H1 (cell line): Measurements from ENCODE around the gene SEMA5B. TPM values are rescaled to one million over a fixed set of nuclear protein-coding genes. Genes with fewer than 3 reads are reported as not detected.

Experiments used
- CTCF ChIA-PET: fragments of 300-600 bp; sonication (Branson Sonifier 250); formaldehyde crosslinking; loops from one replicate; lab custom pipeline; 2021; ENCODE audit not compliant: partially characterized antibody; lab: Charles Lee
- POLR2A ChIA-PET: fragments of 300-600 bp; sonication (Branson Sonifier 250); formaldehyde crosslinking; loops from one replicate; lab custom pipeline; 2021; ENCODE audit warnings: inconsistent platforms; ENCODE audit not compliant: partially characterized antibody; lab: Charles Lee
- DNase-seq, 2 experiments: peaks; one replicate each; pipeline versions ENCODE4 v3.0.0 to v3.0.0-alpha.2; 2010 to 2022; ENCODE audit warnings: low spot score in 2 of 2, low read depth in 1 of 2, mixed read lengths in 1 of 2
- FAIRE-seq: peaks from 2 replicates; lab custom pipeline; 2011; peaks lifted over from hg19 to GRCh38; lab: Jason Lieb, UNC
- H2AFZ ChIP-seq: 2 replicates; pipeline ENCODE4 v1.8.1; 2012; ENCODE audit warnings: low read length, inconsistent platforms
- H2AK5ac ChIP-seq: 2 replicates; pipeline ENCODE4 v1.6.1; 2013; ENCODE audit warnings: low read depth, low read length
- H2BK120ac ChIP-seq: replicated peaks from 2 replicates; pipeline ENCODE3; 2013; ENCODE audit warnings: low read depth, low read length, inconsistent platforms
- H2BK12ac ChIP-seq: 2 replicates; pipeline ENCODE4 v1.6.1; 2013; ENCODE audit warnings: low read depth, low read length
- H2BK15ac ChIP-seq: 2 replicates; pipeline ENCODE4 v1.6.1; 2013; ENCODE audit warnings: low read length
- H2BK20ac ChIP-seq: 2 replicates; pipeline ENCODE4 v1.6.1; 2013; ENCODE audit warnings: low read length
- H2BK5ac ChIP-seq: 2 replicates; pipeline ENCODE4 v1.6.1; 2013; ENCODE audit warnings: low read depth, low read length
- H3K14ac ChIP-seq: 2 replicates; pipeline ENCODE4 v1.6.1; 2013; ENCODE audit warnings: inconsistent platforms; ENCODE audit not compliant: insufficient read length
- H3K18ac ChIP-seq: 2 replicates; pipeline ENCODE4 v1.6.1; 2013; ENCODE audit warnings: low read length; ENCODE audit errors: extremely low read depth
- H3K23ac ChIP-seq: 2 replicates; pipeline ENCODE4 v1.6.1; 2013; ENCODE audit warnings: inconsistent platforms; ENCODE audit not compliant: insufficient read length
- H3K23me2 ChIP-seq: 2 replicates; pipeline ENCODE4 v1.6.1; 2013; ENCODE audit warnings: low read depth, low read length
- H3K27ac ChIP-seq: 2 replicates; pipeline ENCODE4 v1.6.1; 2011; ENCODE audit warnings: low read depth, low read length, inconsistent platforms
- H3K27me3 ChIP-seq, 4 experiments: replicated peaks in 1 of 4; 1 replicate in 1 of 4; 2 replicates in 3 of 4; pipeline versions ENCODE4 v1.6.1 to v1.8.1; 2011 to 2013; ENCODE audit warnings: low read length in 3 of 4, mild to moderate bottlenecking in 3 of 4, inconsistent platforms in 2 of 4, mixed read lengths in 2 of 4, moderate library complexity in 1 of 4; ENCODE audit not compliant: control insufficient read depth in 3 of 4, insufficient read depth in 3 of 4; ENCODE audit errors: extremely low read depth in 1 of 4
- H3K36me3 ChIP-seq, 4 experiments: 2 replicates each; pipeline versions ENCODE4 v1.6.1 to v1.8.1; 2011 to 2013; ENCODE audit warnings: mild to moderate bottlenecking in 4 of 4, low read length in 3 of 4, moderate library complexity in 2 of 4, control low read depth in 1 of 4, inconsistent platforms in 1 of 4; ENCODE audit not compliant: insufficient read depth in 4 of 4, control insufficient read depth in 2 of 4
- H3K4ac ChIP-seq: replicated peaks from 2 replicates; pipeline ENCODE3; 2013; ENCODE audit warnings: low read length, low read depth, mixed read lengths, inconsistent platforms; ENCODE audit not compliant: insufficient read length
- H3K4me1 ChIP-seq, 4 experiments: replicated peaks in 1 of 4; 1 replicate in 1 of 4; 2 replicates in 3 of 4; pipeline versions ENCODE4 v1.6.1 to v1.8.1; 2011 to 2013; ENCODE audit warnings: low read length in 3 of 4, inconsistent platforms in 2 of 4, mixed read lengths in 1 of 4; ENCODE audit not compliant: insufficient read depth in 4 of 4, control insufficient read depth in 3 of 4
- H3K4me2 ChIP-seq, 2 experiments: 2 replicates each; pipeline versions ENCODE4 v1.6.1 to v1.8.1; 2011 to 2013; ENCODE audit warnings: low read depth in 2 of 2, low read length in 2 of 2, control low read depth in 1 of 2, inconsistent platforms in 1 of 2, mild to moderate bottlenecking in 1 of 2; ENCODE audit not compliant: insufficient read depth in 1 of 2
- H3K4me3 ChIP-seq, 4 experiments: fragments of 200-600, 300-600 bp in 1 of 4; sonication (generic), shearing (Covaris generic), sonication (Bioruptor Twin) in 1 of 4; 2 replicates each; pipeline versions ENCODE4 v1.5.1 to v1.8.1; 2011 to 2016; ENCODE audit warnings: low read length in 4 of 4, low read depth in 3 of 4, control low read depth in 2 of 4, inconsistent platforms in 2 of 4, mild to moderate bottlenecking in 2 of 4, mixed read lengths in 1 of 4, moderate library complexity in 1 of 4; ENCODE audit not compliant: insufficient read depth in 2 of 4; ENCODE audit errors: extremely low read depth in 1 of 4
- H3K56ac ChIP-seq: replicated peaks from 2 replicates; pipeline ENCODE3; 2013; ENCODE audit warnings: low read depth, mild to moderate bottlenecking, mixed read lengths, low read length, inconsistent platforms; ENCODE audit not compliant: insufficient read length
- H3K79me1 ChIP-seq: 2 replicates; pipeline ENCODE4 v1.6.1; 2013; ENCODE audit warnings: low read depth, low read length, control low read depth
- H3K79me2 ChIP-seq, 2 experiments: 2 replicates each; pipeline versions ENCODE4 v1.6.1 to v1.8.1; 2012 to 2013; ENCODE audit warnings: low read length in 2 of 2, mild to moderate bottlenecking in 2 of 2, inconsistent platforms in 1 of 2; ENCODE audit not compliant: insufficient read depth in 2 of 2, control insufficient read depth in 1 of 2
- H3K9ac ChIP-seq, 4 experiments: replicated peaks in 1 of 4; 1 replicate in 1 of 4; 2 replicates in 3 of 4; pipeline versions ENCODE4 v1.6.1 to v1.8.1; 2011 to 2013; ENCODE audit warnings: low read depth in 3 of 4, low read length in 3 of 4, control low read depth in 2 of 4, mild to moderate bottlenecking in 2 of 4, moderate library complexity in 2 of 4, inconsistent platforms in 1 of 4; ENCODE audit errors: extremely low read depth in 1 of 4
- H3K9me3 ChIP-seq, 2 experiments: 2 replicates each; pipeline versions ENCODE4 v1.6.1 to v1.8.1; 2012 to 2013; ENCODE audit warnings: mild to moderate bottlenecking in 2 of 2, moderate library complexity in 2 of 2, control low read depth in 1 of 2, inconsistent platforms in 1 of 2, low read depth in 1 of 2, low read length in 1 of 2, mixed read lengths in 1 of 2; ENCODE audit not compliant: insufficient read depth in 2 of 2
- H4K20me1 ChIP-seq, 2 experiments: replicated peaks in 1 of 2; 2 replicates each; pipeline versions ENCODE3 to v1.8.1; 2011 to 2013; ENCODE audit warnings: inconsistent platforms in 2 of 2, low read length in 2 of 2, mild to moderate bottlenecking in 1 of 2; ENCODE audit not compliant: insufficient read depth in 2 of 2, control insufficient read depth in 1 of 2
- H4K5ac ChIP-seq: 2 replicates; pipeline ENCODE4 v1.6.1; 2013; ENCODE audit warnings: low read length, low read depth, mixed read lengths, inconsistent platforms; ENCODE audit not compliant: insufficient read length
- H4K8ac ChIP-seq: 2 replicates; pipeline ENCODE4 v1.8.0; 2013; ENCODE audit warnings: mild to moderate bottlenecking, moderate library complexity, low read length, inconsistent platforms; ENCODE audit not compliant: insufficient read depth; ENCODE audit errors: extremely low read depth
- H4K91ac ChIP-seq: replicated peaks from 2 replicates; pipeline ENCODE3; 2013; ENCODE audit warnings: low read length, mixed read lengths, inconsistent platforms; ENCODE audit not compliant: insufficient read length
- GABPA ChIP-seq: IDR thresholded peaks from 2 replicates; pipeline ENCODE4 v1.6.1; 2011; ENCODE audit warnings: mild to moderate bottlenecking, low read length, moderate library complexity, borderline replicate concordance; ENCODE audit not compliant: insufficient read depth
- GTF2F1 ChIP-seq: IDR thresholded peaks from 2 replicates; pipeline ENCODE4 v1.6.1; 2012; ENCODE audit warnings: low read depth, low read length, improper control_type of control experiment, borderline replicate concordance
- WGBS, 2 experiments: shearing (Covaris generic) in 1 of 2; methylation state at CpG; one replicate each; pipeline versions ENCODE4 v1.1.6 to v1.1.7; 2013 to 2015; ENCODE audit warnings: low lambda C conversion rate in 2 of 2, mixed read lengths in 2 of 2, inconsistent platforms in 1 of 2, low coverage in 1 of 2, missing lambda C conversion rate in 1 of 2; ENCODE audit not compliant: insufficient replicate concordance in 2 of 2, insufficient coverage in 1 of 2, insufficient read length in 1 of 2; ENCODE audit errors: extremely low coverage in 1 of 2, missing lambda C conversion rate in 1 of 2; 5-methylcytosine and 5-hydroxymethylcytosine counted together
- polyA plus RNA-seq, 7 experiments: library from polyadenylated mRNA; depleted of rRNA in 3 of 7; stranded (reverse) in 5 of 7; unstranded in 2 of 7; fragments of >200 nt in 5 of 7; fragments of 200-250 nt in 2 of 7; gene quantifications; 1 replicate in 5 of 7; 2 replicates in 1 of 7; 4 replicates in 1 of 7; pipeline versions ENCODE4 v1.2.1 to v1.2.3, GENCODE V29; 2011 to 2013; ENCODE audit warnings: missing spikeins in 2 of 7, mixed read lengths in 2 of 7
- total RNA-seq: library from RNA; stranded (reverse); fragmentation: NEBNext Ultra II Directional; extraction: Animal tissue kit (Norgen Biotek cat#: 25700); gene quantifications from 2 replicates; pipeline ENCODE4 v1.2.1, GENCODE V29; 2021

SEMA5B gene
- total and polyA plus RNA-seq, 2 of the 8 experiments (the other 6 are each of a cell fraction or from before 2014, with no cell fraction given): 13.1 to 22.4 TPM

DNA sequence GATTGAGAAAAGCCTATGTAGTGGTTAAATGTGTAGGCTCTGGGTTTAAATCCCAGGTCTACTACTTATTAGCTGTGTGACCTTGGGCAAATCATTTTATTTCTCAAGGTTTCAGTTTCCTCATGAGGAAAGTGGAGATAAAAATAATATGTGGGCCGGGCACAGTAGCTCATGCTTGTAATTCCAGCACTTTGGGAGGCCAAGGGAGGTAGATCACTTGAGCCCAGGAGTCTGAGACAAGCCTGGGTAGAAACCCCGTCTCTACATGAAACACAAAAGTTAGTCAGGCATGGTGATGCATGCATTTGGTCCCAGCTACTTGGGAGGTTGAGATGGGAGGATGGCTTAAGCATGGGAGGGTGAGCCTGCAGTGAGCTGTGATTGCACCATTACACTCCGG is 8.4 kb downstream of the SEMA5B start:
- H3K9ac ChIP-seq: no peak overlapping the region
- ChIA-PET POLR2A (interaction anchor here (0.5 to 1.3 kb wide), 2 partner anchors 54 to 261 kb away, joined by 3 to 4 read pairs; no protein-coding TSS in a partner anchor), CTCF (interaction anchor here (0.7 to 3.6 kb wide), 8 partner anchors 9 to 77 kb away, joined by 3 to 29 read pairs (median 4); no protein-coding TSS in a partner anchor)
- no peak overlapping the region for H3K14ac ChIP-seq
- H4K8ac ChIP-seq: no peak overlapping the region
- H2BK20ac ChIP-seq: no peak overlapping the region
- H2AFZ ChIP-seq: no peak overlapping the region
- H2BK15ac ChIP-seq: no peak overlapping the region
- no peaks in the 10 kb centered on the region; a peak in 2 of 8 replicates for H3K36me3 ChIP-seq
- H3K79me1 ChIP-seq: no peaks in the 10 kb centered on the region
- H2AK5ac ChIP-seq: no peak overlapping the region
- no peaks in the 10 kb centered on the region for H3K23me2 ChIP-seq
- peaks cover 10 to 30% (median 22%) of the 10 kb centered on the region in 4 experiments; a peak in 6 of 7 replicates for H3K4me1 ChIP-seq
- no peak overlapping the region for H4K5ac ChIP-seq
- no peak overlapping the region for H4K91ac ChIP-seq
- H3K23ac ChIP-seq: no peak overlapping the region
- DNase-seq (no peak), FAIRE-seq (no peak)
- H3K27me3 ChIP-seq: no peaks in the 10 kb centered on the region
- H2BK5ac ChIP-seq: no peak overlapping the region
- TF ChIP-seq GABPA (no peak), GTF2F1 (no peak)
- H3K4me2 ChIP-seq: no peak overlapping the region
- H4K20me1 ChIP-seq: peaks cover 0 to 3% of the 10 kb centered on the region in 2 experiments
- H3K56ac ChIP-seq: no peak overlapping the region
- H2BK120ac ChIP-seq: no peak overlapping the region
- no peak overlapping the region for H3K27ac ChIP-seq
- WGBS, 2 experiments: 82% methylated on average over 3 of the region's 3 CpGs; no CpG with 5 or more reads in 1 of the 2 experiments
- no peak overlapping the region for H2BK12ac ChIP-seq
- H3K4me3 ChIP-seq: no peak overlapping the region
- no peak overlapping the region for H3K18ac ChIP-seq
- H3K9me3 ChIP-seq: no peaks in the 10 kb centered on the region
- no peak overlapping the region for H3K4ac ChIP-seq
- peaks cover 0 to 20% of the 10 kb centered on the region in 2 experiments; a peak in 2 of 4 replicates for H3K79me2 ChIP-seq
